Stomach (tissue), 4 donors: ENCODE data around the gene POLD4.

ENCODE experiments used
- CTCF ChIP-seq, 7 experiments: fragments of 450-650 bp in 4 of 7; fragments of 200-600 bp in 3 of 7; sonication (generic) in 3 of 7; IDR thresholded peaks; one replicate each; pipeline ENCODE4 v1.5.1; 2016 to 2019; ENCODE audit warnings: antibody characterized with exemption in 7 of 7, control low read depth in 2 of 7, mild to moderate bottlenecking in 1 of 7
- EP300 ChIP-seq: sonication (generic); formaldehyde crosslinking; IDR thresholded peaks from one replicate; pipeline ENCODE4 v1.6.1; 2017; ENCODE audit warnings: antibody characterized with exemption

DNA sequence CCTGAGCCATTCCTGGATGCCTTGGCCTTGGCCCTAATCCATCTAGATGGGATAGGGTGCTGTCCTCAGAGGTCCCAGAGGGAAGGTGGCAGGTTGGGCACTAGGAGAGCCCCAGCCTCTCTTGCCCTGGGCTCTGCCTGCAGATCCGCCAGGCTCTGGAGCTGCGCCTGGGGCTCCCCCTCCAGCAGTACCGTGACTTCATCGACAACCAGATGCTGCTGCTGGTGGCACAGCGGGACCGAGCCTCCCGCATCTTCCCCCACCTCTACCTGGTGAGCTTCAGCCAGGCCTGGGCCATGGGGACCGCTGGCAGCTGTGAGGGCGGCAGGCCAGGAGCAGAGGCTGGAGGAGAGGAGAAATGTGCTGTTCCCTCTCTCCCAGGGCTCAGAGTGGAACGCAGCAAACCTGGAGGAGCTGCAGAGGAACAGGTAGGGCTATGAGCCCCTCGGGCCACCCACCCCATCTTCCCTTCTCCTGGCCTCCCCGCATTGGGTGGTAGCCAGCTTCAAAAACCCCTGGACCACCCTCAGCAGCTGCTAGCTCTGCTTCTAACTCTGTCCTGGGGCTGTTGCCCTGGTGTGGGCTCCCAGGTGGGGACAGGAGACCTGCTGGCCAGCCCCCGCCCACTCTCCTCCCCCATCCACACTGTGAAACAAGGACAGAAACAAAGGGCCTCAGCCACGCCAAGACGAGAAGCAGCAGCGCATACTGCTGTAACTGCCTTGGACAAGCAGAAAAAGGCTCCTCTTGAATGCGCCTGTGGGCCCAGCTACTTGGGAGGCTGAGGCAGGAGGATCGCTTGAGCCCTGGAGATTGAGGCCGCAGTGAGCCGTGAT lies 45.1 kb downstream of the POLD4 start:
- TF ChIP-seq CTCF (IDR thresholded peaks at IDR 0.05) (no peak), EP300 (no peak)
